Stimulated activated CD8-positive, alpha-beta memory T cell treated with anti-CD3 and anti-CD28 coated beads, Interleukin-15, amount 100 ng/mL, for 24 hours (primary cell): Measurements from ENCODE around the gene CLIP4.

ENCODE experiments used
- DNase-seq: peaks from one replicate; pipeline ENCODE4 v3.0.0-alpha.2; 2020; ENCODE audit warnings: low read depth

CLIP4 gene

DNA sequence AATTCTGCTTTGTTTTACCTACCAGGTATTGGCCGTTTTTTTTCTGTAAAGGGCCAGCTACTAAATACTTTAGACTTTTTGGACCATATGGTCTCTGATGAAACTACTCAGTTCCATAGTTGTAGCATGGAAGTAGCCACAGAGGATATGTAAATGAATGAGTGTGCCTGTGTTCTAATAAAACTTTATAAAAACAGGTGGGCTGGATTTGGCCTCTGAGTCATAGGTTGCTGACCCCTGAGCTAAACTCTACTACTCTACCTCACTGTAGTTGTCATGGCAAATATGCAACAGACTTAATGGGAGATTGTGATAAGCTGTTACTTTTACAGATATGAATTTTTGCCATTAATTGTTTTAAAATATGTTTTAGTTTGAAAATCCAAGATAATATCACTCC, 19.7 kb downstream of the CLIP4 start:
- DNase-seq, result no peak

DNA sequence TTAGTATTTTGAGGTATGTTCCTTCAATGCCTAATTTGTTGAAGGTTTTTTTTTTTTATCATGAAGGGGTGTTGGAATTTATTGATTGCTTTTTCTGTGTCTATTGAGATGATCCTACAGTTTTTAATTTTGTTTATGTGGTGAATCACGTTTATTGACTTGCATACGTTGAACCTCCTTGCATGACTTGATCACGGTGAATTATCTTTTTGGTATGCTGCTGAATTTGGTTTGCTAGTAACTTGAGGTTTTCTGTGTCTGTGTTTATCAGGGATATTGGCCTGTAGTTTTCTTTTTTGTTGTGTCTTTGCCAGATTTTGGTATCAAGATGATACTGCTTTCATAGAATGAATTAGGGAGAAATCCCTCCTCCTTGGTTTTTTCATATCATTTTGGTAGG, 23.9 kb downstream of the CLIP4 start:
- DNase-seq, result no peak

DNA sequence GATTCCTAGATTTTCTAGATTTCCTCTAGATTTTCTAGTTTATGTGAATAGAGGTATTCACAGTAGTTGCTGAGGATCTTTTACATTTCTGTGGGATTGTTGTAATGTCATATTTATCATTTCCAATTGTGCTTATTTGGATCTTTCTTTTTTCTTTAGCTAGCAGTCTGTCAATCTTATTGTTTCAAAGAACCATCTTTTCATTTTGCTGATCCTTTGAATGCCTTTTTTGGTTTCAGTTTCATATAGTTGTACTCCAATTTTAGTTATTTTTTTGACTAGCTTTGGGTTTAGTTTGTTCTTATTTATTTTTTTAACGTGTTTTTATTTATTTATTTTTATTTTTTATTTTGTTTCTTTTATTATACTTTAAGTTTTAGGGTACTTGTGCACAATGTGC, 24.5 kb downstream of the CLIP4 start:
- DNase-seq, result no peak

DNA sequence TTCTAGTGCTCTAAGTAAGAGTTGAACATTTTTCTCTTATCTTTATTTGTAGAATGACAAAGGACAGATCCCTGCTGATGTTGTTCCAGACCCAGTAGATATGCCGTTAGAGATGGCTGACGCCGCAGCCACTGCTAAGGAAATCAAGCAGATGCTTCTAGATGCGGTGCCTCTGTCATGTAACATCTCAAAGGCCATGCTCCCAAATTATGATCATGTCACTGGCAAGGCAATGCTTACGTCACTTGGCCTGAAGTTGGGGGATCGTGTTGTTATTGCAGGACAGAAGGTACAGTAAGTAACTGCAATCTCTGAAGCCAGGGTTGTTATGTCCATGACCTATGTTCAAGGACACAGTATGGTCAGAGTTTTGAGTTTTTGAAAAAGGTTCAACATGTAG, 28.4 kb downstream of the CLIP4 start:
- no peak for DNase-seq

DNA sequence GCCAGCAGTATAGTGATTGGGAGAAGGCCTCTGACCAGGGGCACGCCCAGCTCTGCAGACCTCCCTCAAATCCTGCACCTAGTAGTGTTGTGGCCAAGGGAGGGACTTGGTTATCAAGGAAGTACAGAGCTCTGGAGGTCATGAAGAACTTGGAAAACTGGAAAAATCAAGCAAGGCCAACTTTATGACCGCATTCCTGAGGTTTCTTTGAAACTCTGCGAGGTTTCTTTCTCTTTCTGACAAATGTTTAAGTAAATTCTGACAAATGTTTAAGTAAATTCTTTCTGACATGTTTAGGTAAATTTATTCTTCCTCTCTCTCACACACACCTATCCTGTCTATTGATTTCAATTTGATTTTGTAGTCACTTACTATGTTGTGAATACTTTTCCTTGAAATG, 31.0 kb downstream of the CLIP4 start:
- DNase-seq, result no peak

DNA sequence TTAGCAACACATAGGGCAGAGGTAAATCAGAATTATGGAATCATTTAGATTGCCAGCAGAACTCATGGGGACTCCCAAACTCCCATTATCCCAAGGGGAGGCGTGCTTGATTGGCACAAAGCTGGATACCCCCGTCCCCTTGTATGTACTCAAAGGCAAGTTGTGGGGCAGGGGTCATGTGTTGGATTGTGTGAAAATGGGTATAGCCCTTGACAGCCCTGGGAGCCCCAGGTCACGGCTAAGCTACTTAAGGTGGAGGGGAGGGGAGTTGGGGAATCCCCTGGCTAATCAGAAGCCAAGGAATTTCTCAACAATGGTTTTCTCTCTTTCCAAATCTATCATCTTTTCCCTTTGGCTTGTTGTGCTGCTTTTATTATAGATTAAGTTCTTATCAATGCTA, 32.7 kb downstream of the CLIP4 start:
- no peak for DNase-seq

DNA sequence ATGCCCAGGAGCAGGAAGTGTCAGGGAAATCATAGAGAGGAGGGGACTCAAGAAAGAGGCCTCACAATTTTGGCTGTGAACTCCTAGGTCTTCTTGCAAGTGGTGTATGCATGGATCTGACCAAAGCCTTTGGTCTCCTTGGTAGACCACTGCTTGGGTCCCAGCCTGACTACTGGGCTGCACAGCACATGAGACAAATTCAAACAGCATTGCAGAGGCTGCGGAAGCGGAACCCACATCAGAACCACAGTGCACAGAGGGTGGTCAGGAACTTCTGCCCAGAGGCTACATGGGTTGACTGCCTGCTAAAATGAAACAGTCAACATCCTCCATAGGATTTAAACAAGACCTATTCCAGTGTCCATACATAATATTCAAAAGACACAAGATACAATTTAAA, 39.4 kb downstream of the CLIP4 start:
- DNase-seq, result no peak

DNA sequence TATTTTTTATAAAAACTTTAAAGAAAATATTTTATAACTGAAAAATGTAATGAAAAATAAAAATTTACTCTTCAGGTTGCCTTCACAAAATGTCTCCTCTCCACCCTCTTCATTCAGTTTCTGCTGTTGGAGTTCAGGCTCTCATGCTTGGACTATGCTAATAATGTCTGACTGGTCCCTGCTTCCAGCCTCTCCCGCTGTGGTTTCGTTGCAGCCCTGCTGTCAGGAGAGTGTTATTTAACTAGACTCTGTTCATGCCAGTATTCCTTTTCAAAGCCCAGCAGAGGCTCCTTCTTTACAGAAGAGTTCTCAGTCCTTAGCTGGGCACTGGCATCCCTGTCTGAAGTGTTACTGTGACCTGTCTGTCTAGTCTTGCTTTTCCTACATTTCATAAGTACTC, 40.4 kb downstream of the CLIP4 start:
- no peak for DNase-seq

DNA sequence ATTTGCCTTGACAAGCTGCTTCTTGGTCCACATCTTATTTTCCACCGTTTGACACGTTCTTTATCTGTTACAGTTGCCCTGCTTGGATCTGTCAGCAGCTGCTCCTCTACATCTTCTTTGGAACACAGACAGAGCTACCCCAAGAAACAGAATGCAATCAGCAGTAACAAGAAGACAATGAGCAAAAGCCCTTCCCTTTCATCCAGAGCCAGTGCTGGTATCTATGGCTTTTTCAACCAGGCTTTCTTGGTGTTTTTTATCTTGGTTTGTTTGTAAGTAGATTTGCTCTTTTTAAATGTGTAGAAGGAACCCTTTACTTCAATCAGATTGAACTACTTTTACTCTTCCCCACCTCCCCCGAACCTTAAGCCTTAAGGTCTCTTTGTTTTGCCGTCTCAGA, 41.9 kb downstream of the CLIP4 start:
- no peak for DNase-seq

DNA sequence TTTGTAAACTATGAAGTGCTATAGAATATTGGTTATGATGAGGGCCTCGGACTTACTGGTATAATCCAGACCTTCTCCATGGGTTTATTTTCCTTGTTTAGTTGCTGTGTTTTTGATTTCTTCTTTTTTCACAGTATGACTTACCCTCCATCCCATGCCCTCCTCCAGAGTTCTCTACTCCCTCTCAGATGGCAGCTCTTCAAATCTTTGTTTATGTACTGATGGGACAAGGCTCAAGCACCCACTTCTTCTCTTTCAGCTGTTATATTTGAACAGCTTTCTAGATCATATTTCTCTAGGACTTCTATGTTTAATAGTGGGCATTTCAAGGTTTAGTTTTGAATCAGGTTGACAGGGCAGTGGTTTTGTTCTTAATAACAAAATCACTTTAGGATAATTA, 43.9 kb downstream of the CLIP4 start:
- no peak for DNase-seq

DNA sequence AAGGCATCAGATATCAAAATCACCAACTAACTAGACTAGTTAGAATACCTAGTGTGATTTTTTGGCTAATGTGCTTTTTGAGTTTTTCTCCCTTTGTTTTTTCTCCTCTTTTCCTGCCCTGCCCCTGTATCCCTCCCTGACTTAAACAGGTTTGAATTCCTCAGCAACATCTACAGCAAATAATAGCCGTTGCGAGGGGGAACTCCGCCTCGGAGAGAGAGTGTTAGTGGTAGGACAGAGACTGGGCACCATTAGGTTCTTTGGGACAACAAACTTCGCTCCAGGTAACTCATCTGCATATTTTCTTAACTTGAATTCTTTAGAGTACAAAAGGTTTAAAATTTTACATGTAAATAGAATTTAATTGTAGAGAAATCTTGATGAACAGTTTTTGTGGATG, 45.0 kb downstream of the CLIP4 start:
- no peak for DNase-seq

DNA sequence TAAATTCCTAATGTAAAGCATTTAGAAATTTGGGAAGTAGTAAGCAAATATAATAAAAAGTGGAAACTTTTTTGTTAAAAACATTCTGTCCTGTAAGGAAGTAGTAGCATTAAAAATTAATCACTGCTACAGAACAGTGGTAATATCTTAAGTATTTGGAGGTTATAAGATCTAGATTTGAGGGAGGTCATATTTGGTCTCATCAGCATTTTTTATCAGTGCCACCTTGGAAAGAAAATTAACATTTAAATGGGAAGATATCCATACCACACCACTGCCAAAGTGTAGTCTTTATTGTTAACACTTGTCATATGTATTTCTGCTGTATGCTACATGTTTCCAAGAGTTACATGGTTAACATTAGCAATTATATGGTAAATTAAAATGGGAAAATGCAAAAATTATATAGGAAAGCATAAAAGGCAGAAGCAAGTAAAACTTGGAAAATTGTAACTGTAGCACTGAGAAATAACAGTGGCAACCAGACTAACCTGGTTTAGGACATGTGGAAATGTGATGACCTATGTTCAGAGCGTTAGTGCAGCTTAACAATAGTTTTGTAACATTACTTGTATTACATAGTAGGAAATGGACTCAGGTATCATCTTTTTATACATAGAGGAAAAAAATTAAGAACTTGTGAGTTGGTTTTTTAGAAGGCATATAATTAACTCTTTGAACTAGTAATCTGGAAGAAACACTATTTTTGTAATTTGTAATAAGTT, 47.2 kb downstream of the CLIP4 start:
- DNase-seq, result no peak

DNA sequence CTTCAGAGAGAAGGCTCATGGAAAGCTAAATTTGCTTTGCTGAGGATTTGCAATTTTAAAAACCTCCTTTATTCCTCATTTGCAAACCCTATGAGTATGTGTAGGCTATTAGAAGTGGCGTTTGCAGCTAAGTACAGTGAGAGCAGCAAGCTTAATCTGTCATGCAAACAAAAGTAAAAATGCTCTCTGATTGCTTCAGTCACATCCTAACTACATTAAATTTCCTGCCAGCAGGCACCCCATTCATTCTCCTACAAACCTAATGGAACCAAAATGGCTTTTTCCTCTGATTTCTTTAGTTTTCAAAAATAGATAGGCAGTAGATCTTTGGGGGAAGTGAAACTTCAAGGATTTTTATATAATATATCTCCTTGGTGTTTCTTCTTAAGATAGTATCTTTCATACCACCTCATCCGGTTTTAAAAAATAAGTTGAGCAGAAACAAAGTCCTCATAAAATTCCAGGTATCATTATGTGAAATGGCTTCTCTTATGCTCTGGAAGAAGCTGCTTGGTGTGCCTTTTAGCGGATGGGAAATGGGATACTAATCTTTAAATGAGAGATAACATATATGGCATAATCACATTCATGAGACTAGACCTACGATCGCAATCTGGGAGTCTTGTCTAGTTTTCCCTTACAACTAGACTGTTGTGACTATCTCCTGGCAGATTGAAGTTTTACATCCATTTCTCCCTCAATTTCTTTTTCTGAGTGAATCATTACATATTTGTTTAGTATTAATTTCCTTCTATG, 49.1 kb downstream of the CLIP4 start:
- no peak for DNase-seq

DNA sequence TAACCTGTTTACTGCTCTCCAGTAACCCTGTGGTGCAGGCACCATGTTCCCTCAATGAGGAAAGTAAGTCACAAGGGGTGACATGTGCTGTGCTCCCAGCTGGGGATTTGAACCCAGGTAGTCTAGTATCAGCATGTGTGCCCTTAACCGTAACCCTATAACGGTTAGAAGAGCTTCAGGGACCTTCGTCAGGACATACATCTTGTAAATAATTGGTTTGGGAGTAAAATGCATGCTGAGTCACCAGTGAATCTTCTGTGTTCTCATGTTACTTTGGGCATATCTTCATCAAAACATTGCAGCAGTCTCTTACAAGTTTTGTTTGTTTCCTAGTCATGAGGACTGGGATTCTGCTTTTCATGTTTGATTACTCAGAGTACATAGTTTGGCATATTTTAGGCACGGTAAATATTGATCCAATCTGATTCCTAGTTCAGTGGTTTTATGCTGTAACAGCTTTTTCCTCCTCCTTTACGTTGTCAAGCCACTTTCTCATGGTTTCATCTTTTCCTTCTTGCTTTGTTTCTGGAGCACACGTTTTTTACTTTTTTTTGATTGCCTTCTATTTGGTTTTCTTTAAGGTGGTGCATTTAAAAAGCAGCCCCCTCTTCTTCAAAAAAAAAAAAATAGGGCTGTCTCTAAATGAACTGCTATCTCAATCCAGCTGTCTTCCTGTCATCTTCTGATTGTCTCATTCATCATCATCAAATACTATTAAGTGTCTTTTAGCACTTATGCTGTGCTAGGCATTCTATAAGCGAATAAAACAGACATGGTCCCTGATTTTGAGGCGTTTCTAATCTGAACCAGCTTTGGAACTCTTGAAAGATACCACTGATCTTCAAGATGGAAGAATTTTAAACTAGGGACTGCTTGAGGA, 50.4 kb downstream of the CLIP4 start:
- no peak for DNase-seq

DNA sequence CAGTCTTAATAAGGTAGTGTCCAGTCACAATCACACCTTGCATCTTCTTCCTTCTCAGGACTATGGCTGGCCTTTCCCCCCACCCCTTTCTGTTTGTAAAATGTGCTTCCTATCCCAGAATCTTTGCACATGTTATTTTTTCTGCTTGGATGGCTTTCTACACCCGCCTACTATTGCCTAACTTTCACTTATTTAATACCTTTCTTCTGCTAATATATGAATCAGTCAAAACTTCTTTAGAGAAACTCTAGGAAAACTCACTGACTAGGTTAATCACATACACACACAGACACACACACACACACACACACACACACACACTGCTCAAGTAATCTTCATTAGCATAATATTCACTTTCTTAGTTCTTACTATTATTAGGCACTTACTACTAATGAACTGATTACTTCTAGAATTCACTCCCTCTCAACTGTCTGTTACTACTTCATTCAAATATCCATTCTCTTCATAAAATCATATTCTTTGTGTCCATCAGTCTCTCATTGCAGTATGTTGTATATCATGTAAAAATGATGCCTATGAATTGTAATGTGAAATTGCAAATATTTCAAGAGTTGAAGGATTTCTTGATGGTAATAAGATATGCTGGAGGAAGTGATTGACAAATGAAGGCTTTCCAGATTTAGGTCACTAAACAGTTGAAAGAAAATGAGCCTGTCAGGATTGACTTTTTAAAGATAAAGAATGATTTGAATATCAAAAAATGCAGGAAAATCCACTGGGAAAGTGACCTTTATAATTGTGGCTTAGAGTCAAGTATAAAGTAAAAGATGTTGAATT, 51.2 kb downstream of the CLIP4 start:
- DNase-seq, result no peak

DNA sequence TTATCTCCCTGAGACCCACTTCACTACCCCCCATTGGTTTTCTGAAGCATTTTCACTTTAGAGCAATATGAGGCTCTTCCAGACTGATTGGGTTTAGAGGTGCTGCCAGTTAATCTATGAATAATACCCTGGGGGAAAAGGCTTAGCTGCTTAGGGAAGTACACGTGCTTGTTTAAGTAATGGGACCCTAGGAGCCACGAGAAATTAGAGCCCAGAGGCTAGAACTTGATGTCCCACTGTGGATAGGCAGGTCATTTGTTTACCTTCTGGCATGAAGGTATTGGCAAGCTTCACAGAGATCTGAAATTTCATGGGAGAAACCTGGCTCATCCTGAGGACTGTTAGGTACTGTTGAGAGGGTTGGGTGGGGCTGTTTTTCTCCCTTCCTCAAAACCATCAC, 59.7 kb downstream of the CLIP4 start:
- no peak for DNase-seq

DNA sequence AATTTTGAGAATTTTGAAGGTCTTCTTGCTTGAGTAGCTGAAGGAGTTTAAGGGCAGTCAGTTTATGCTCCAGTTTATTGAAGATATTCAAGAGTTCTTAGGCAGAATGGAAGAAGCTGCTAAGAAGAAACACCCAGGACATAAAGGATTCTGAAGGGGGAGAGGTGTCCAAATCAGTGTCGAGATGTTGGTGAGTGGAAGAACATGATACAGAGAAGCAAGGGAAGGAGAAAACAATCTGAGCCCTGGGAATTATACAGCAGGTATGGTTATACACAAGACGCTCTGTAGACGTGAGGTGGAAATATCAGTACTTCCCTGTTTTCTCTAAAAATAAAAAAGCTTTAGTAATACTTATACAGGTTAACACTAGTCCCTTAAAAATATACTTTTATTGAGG, 60.1 kb downstream of the CLIP4 start:
- DNase-seq, result no peak

DNA sequence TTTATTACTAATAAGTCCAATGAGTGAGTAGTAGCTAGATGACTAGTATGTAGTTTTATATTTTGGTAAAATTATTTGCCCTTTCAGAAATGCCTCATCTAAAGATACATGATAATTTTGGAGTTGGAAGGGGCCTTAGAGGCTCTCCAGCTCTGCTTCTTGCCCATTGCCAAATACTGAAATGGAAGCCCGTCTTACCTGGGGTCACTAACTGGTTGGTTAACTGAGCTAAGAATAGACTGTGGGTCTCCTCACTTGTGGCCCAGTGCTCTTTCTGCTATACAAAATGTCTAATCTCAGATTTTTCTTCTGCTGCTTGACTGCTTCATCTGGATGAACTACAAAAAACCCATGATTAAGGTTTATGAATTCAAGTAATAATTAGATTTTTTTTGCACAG, 67.1 kb downstream of the CLIP4 start:
- DNase-seq, result no peak

DNA sequence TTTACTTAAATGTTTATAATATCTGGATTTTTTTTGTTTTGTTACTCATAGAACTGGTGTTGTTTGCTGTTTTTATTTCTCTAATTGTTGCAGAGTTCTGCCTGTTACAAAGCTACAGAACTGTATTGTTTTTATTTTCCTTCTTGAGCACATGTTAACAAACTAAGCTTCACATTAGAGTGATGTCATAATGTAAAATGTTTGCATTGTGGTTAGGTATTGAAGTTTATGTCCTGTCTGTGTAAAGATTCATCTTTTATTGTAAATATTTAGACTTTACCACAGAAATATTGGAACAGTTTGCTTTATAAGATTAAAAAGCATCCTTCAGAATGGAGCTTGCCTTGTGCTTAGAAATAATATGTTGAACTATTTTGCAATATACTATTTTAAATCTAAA, 67.7 kb downstream of the CLIP4 start:
- DNase-seq, result no peak

DNA sequence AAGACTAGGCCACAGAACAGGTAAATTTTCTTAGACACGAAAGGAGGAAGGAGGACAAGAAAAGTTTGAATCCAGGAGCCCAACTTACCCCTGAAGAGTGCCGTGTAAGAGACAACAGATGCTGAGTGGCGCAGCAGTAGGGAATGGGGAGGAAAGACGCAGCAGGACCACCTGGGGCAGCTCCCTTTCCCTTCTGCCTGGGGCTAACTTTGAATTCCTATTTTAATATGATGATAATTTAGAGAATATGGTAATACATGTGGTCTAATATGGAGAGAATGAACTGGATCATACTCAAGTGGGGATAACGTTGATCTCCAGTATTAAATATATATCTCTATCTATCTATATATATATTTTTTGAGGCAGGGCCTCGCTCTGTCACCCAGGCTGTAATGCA, 69.3 kb downstream of the CLIP4 start:
- DNase-seq, result no peak

DNA sequence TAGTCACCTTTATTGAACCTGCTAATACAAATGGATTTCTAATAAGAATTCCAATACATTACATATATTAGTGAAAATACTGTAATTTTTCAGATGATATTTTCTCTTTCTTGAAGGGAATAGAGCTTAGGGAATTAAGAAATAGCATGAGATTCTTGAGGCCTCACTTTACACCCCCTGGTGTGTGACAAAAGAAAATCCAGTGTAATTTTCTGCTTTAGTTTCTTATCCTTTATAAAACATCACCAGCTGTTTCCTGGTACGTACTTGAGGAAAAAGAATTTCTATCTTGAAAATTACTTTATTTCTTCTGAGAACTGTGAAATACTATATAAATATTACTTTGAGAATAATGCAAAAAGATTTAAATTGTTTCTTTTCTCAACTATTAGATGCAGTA, 71.6 kb downstream of the CLIP4 start:
- no peak for DNase-seq

DNA sequence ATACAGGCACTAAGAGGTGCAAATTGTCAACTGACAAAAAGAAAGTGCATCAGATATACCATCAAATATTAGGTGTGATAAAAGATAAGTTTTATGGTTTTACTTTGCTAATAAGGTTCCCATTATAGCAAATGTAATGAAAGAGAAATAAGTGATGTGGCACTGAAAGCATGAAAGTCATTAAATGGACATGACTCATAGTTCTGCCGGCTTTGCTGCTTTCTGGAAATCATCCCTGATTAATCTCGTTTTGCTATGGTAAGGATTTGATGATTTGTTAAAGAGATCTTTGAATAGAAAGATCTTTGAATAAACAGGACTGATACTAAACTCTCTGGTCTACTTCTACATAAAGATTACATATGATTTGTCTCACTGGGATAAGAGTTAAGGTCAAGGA, 72.7 kb downstream of the CLIP4 start:
- DNase-seq, result no peak
